HL-60 (cell line): ENCODE data around the gene EEIG2.

Experiments
- DNase-seq, 2 experiments: peaks; one replicate each; pipeline ENCODE4 v3.0.0-alpha.2; 2010 to 2020; ENCODE audit warnings: low read depth in 1 of 2, low spot score in 1 of 2
- H3K27ac ChIP-seq: fragments of 250-450 bp; sonication (Bioruptor Pico); replicated peaks from 2 replicates; pipeline ENCODE4 v1.5.1; 2020; ENCODE audit warnings: mild to moderate bottlenecking, moderate library complexity
- H3K27me3 ChIP-seq: fragments of 250-450 bp; sonication (Bioruptor Pico); 2 replicates; pipeline ENCODE4 v1.5.1; 2021; ENCODE audit warnings: mild to moderate bottlenecking, moderate library complexity; ENCODE audit not compliant: insufficient read depth, poor library complexity, severe bottlenecking
- H3K4me3 ChIP-seq: replicated peaks from 2 replicates; pipeline ENCODE4 v1.5.1; 2011; ENCODE audit warnings: mild to moderate bottlenecking, control low read depth, low read length; ENCODE audit not compliant: insufficient read depth
- GABPA ChIP-seq: IDR thresholded peaks from 2 replicates; pipeline ENCODE4 v1.6.1; 2012; ENCODE audit warnings: low read depth
- POLR2AphosphoS5 ChIP-seq: IDR thresholded peaks from 2 replicates; pipeline ENCODE4 v1.6.1; 2012; ENCODE audit warnings: low read depth
- SPI1 ChIP-seq: IDR thresholded peaks from 2 replicates; pipeline ENCODE4 v1.6.1; 2012; ENCODE audit warnings: low read depth, mild to moderate bottlenecking, borderline replicate concordance
- TF ChIP-seq, protein P1 (sequence below): IDR thresholded peaks from one replicate; pipeline ENCODE4 v1.5.1; 2011; ENCODE audit warnings: low read length, control low read depth, inconsistent platforms; ENCODE audit not compliant: insufficient read depth
- TF ChIP-seq, protein P2 (sequence below): IDR thresholded peaks from 2 replicates; pipeline ENCODE4 v1.6.1; 2012; ENCODE audit warnings: low read depth; ENCODE audit not compliant: insufficient replicate concordance

EEIG2 gene

DNA sequence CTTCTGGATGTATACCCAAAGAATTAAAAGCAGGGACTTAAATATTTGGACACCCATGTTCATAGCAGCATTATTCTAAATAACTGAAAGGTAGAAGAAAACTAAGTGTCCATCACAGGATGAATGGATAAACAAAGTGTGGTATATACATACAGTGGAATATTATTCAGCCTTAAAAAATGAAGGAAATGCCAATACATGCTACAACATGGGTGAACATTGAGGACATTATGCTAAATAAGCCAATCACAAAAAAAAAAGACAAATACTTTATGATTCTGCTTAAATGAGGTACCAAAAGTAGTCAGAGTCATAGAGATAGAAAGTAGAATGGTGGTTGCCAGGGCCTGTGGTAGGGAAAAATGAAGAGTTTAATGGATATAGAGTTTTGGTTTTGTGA is 14.1 kb downstream of the EEIG2 start:
- TF ChIP-seq, protein P1, sequence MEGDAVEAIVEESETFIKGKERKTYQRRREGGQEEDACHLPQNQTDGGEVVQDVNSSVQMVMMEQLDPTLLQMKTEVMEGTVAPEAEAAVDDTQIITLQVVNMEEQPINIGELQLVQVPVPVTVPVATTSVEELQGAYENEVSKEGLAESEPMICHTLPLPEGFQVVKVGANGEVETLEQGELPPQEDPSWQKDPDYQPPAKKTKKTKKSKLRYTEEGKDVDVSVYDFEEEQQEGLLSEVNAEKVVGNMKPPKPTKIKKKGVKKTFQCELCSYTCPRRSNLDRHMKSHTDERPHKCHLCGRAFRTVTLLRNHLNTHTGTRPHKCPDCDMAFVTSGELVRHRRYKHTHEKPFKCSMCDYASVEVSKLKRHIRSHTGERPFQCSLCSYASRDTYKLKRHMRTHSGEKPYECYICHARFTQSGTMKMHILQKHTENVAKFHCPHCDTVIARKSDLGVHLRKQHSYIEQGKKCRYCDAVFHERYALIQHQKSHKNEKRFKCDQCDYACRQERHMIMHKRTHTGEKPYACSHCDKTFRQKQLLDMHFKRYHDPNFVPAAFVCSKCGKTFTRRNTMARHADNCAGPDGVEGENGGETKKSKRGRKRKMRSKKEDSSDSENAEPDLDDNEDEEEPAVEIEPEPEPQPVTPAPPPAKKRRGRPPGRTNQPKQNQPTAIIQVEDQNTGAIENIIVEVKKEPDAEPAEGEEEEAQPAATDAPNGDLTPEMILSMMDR = no peak
- TF ChIP-seq POLR2AphosphoS5 (no peak), GABPA (no peak)
- no peak overlapping the region for H3K4me3 ChIP-seq

DNA sequence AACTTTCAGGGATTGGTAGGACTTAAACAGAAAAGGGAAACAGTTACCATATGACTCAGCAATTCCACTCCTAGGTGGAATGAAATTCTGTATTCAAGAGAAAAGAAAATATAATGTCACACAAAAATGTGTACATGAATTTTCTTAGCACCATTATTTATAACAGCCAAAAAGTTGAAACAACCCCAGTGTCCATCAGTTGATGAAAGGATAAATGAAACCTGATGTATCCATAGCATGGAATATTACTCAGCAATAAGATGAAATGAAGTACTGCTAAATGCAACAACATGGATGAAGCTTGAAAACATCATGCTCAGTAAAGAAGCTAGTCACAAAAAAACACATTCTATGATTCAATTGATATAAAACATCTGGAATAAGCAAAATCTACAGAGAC is 15.5 kb downstream of the EEIG2 start:
- TF ChIP-seq, protein P2, sequence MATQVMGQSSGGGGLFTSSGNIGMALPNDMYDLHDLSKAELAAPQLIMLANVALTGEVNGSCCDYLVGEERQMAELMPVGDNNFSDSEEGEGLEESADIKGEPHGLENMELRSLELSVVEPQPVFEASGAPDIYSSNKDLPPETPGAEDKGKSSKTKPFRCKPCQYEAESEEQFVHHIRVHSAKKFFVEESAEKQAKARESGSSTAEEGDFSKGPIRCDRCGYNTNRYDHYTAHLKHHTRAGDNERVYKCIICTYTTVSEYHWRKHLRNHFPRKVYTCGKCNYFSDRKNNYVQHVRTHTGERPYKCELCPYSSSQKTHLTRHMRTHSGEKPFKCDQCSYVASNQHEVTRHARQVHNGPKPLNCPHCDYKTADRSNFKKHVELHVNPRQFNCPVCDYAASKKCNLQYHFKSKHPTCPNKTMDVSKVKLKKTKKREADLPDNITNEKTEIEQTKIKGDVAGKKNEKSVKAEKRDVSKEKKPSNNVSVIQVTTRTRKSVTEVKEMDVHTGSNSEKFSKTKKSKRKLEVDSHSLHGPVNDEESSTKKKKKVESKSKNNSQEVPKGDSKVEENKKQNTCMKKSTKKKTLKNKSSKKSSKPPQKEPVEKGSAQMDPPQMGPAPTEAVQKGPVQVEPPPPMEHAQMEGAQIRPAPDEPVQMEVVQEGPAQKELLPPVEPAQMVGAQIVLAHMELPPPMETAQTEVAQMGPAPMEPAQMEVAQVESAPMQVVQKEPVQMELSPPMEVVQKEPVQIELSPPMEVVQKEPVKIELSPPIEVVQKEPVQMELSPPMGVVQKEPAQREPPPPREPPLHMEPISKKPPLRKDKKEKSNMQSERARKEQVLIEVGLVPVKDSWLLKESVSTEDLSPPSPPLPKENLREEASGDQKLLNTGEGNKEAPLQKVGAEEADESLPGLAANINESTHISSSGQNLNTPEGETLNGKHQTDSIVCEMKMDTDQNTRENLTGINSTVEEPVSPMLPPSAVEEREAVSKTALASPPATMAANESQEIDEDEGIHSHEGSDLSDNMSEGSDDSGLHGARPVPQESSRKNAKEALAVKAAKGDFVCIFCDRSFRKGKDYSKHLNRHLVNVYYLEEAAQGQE = no peak
- Histone ChIP-seq H3K27ac (no peak overlapping the region), H3K4me3 (no peak overlapping the region), H3K27me3 (no peaks in the 10 kb centered on the region)
- no peak for DNase-seq

More for the DNA sequence above, 14.1 kb downstream of the EEIG2 start:
- H3K27me3 ChIP-seq = no peaks in the 10 kb centered on the region
- H3K27ac ChIP-seq = no peak overlapping the region
- DNase-seq = no peak

DNA sequence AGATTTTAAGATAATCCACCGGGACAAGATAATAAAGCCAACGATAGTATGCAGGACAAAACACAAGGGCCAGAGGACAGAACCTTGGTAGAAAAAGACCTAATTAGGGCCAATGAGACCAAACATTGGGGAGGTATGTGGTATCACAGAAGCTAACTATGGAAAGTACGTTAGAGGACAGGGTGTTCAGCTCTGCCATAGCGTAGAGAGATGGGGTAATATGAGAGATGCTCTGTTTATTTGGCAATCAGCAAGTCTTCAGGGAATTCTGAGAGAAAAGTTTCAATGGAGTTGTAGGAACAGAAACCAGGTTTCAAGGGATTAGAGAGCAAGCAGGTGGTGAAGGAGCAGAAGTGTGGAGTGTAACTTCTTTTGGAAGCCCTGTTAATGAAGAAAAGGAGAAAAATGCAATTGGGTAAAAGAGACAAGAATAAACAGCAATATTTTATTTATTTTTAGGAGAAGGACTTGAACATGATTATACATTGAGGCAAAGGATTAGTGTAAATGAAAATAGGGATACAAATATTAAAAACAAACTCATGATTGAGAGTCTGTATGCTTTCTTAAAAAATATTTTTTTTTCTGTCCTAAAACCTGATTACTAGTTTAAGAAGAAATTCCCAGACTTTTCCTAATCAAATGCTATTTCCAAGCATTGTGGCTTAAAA is 24.0 kb downstream of the EEIG2 start:
- Histone ChIP-seq H3K4me3 (no peak overlapping the region), H3K27me3 (no peaks in the 10 kb centered on the region), H3K27ac (no peak overlapping the region)
- DNase-seq = no peak
- TF ChIP-seq POLR2AphosphoS5 = no peak
- TF ChIP-seq, protein P2 = no peak
- TF ChIP-seq, protein P1 = no peak
- no peak for TF ChIP-seq SPI1
- TF ChIP-seq GABPA = no peak

DNA sequence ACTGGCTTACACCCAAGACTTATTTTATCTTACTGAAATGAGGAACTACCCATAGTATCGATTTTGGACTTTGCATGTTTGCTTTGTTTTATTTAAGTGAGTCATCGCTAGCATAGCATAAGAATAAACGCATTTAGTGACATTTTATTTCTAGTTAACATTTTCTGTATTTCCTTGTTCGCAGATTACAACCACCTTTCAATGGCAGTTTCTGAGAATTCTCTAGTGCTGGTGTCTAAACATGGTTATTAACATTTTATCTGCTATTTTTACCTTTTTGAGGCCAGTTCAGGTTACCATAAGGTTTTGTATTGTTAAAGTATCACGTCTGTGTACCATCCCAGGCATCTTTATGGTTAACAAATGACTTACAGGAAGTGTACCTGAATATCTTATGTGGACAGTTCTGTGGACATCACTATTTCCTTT is 24.5 kb downstream of the EEIG2 start:
- DNase-seq = no peak
- H3K27ac ChIP-seq = no peak overlapping the region
- no peak overlapping the region for H3K4me3 ChIP-seq
- no peak for TF ChIP-seq SPI1
- TF ChIP-seq, protein P1 = no peak
- TF ChIP-seq, protein P2 = no peak
- TF ChIP-seq POLR2AphosphoS5 = no peak
- no peak for TF ChIP-seq GABPA
- H3K27me3 ChIP-seq = no peaks in the 10 kb centered on the region
